ENCODE data around the gene GABRA4.

GRCh38 chr4:47000406-47000805, 7.0 kb upstream of the GABRA4 start:
- TF ChIP-seq POLR2A (IDR thresholded peaks at IDR 0.05) (no peak), CTCF (IDR thresholded peaks at IDR 0.05) (no peak)

Data from upper lobe of left lung (tissue), 4 donors.